ENCODE measurements around the gene ATP8B1. TPM values are rescaled to one million over a fixed set of nuclear protein-coding genes. Genes with fewer than 3 reads are reported as not detected.

ATP8B1 gene
- total RNA-seq, 1 experiment from 2014 or later, result 1.1 TPM

DNA sequence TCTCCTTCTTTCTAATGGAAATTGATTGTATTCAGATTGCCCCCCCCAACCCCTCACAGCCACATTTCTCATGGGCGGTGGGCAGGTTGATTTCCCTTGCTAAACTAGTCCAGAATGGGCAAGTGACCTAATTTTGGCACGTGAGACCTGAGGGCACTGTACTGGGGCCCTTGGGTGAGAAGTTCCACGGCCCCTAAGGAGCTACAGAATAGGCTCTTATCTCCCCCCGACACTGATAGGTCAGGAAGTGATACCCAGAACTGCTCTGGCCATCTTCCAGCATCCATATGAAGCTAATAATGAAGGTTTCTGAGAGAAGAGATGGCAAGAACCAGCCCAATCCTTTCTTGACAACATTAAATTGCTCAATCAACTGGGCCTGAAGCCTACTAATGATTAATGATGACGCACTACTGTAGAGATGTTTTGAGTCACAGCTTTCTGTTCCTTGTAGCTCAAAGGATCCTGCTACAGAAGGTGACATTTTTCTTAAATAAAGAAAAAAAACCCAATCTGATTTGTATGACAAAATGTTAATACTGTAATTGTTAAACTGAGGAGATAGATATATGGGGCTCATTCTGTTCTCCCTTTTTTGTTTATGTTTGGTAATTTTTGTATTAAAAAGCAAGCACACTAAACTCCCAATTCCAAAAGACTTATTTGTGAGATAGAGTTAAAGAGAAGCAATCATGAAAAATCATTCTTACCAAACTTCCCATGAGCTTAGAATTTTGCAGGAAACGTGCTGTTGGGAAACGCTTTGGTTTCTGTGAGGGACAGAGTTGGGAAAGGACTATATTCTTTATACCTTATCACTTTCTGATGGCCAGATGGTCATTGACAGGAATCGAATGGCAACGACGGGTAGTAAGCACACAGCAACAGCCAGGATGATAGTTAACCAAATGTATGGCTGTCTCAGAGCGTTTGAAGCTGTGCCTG lies 153.3 kb downstream of the ATP8B1 start:
- H3K4ac ChIP-seq (ENCODE audit: low read depth, low read length), result no peak overlapping the region
- no peak overlapping the region for H4K8ac ChIP-seq (replicated peaks; ENCODE audit: insufficient read length, low read depth, low read length)
- no peak overlapping the region for H3K4me3 Mint-ChIP-seq
- H3K27me3 ChIP-seq (ENCODE audit: insufficient read depth, low read length), result no peaks in the 10 kb centered on the region
- no peak overlapping the region for H4K91ac ChIP-seq (ENCODE audit: insufficient read length, low read depth, low read length)
- no peak overlapping the region for H3K27ac ChIP-seq (ENCODE audit: insufficient read length, low read depth, low read length)
- no peak overlapping the region for H3K4me2 ChIP-seq (ENCODE audit: insufficient read depth, insufficient read length, low read length)
- H2BK20ac ChIP-seq (ENCODE audit: low read depth, low read length, poor library complexity, severe bottlenecking), result no peak overlapping the region
- H2BK5ac ChIP-seq (ENCODE audit: insufficient read length, low read length), result no peak overlapping the region
- TF ChIP-seq, protein P1, sequence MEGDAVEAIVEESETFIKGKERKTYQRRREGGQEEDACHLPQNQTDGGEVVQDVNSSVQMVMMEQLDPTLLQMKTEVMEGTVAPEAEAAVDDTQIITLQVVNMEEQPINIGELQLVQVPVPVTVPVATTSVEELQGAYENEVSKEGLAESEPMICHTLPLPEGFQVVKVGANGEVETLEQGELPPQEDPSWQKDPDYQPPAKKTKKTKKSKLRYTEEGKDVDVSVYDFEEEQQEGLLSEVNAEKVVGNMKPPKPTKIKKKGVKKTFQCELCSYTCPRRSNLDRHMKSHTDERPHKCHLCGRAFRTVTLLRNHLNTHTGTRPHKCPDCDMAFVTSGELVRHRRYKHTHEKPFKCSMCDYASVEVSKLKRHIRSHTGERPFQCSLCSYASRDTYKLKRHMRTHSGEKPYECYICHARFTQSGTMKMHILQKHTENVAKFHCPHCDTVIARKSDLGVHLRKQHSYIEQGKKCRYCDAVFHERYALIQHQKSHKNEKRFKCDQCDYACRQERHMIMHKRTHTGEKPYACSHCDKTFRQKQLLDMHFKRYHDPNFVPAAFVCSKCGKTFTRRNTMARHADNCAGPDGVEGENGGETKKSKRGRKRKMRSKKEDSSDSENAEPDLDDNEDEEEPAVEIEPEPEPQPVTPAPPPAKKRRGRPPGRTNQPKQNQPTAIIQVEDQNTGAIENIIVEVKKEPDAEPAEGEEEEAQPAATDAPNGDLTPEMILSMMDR (conservative IDR thresholded peaks at IDR 0.05), result no peak
- H3K23ac ChIP-seq (ENCODE audit: insufficient read length, low read depth, low read length), result no peak overlapping the region
- no peaks in the 10 kb centered on the region for H3K79me2 ChIP-seq (ENCODE audit: insufficient read depth, low read length)
- no peak overlapping the region for H2AFZ ChIP-seq (ENCODE audit: low read length)
- no peak overlapping the region for H4K5ac ChIP-seq (ENCODE audit: insufficient read length, low read depth, low read length)
- no peak overlapping the region for H3K18ac ChIP-seq (ENCODE audit: insufficient read length, low read depth, low read length)
- H3K9me3 ChIP-seq (ENCODE audit: control insufficient read depth, low read depth, low read length), result no peaks in the 10 kb centered on the region
- peaks cover 1 to 3% of the 10 kb centered on the region in 2 experiments; a peak in 4 of 5 replicates for H3K9me3 Mint-ChIP-seq
- no peak for DNase-seq
- peaks cover 6 to 12% (median 8%) of the 10 kb centered on the region in 3 experiments for H3K36me3 Mint-ChIP-seq (ENCODE audit: insufficient read depth in 1 of 3, low read depth in 3 of 3)
- H2AK5ac ChIP-seq (ENCODE audit: insufficient read length, low read length), result no peak overlapping the region
- no peak overlapping the region for H3K14ac ChIP-seq (ENCODE audit: insufficient read depth, low read length)
- H2BK15ac ChIP-seq (ENCODE audit: low read depth, low read length), result no peak overlapping the region
- no peak overlapping the region for H3T11ph ChIP-seq (ENCODE audit: low read length)
- H3K4me1 Mint-ChIP-seq, result no peaks in the 10 kb centered on the region; a peak in 1 of 4 replicates
- no peak overlapping the region for H3K56ac ChIP-seq (ENCODE audit: insufficient read length, low read depth, low read length)
- no peak overlapping the region; a peak in 1 of 7 replicates for H3K27ac Mint-ChIP-seq
- H2BK12ac ChIP-seq (ENCODE audit: insufficient read length, low read depth, low read length), result no peak overlapping the region
- no CpG with 5 or more reads among the region's 11 CpGs for WGBS (ENCODE audit: extremely low coverage, insufficient read length, low lambda C conversion rate)
- H3K23me2 ChIP-seq (ENCODE audit: insufficient read length, low read depth, low read length, poor library complexity, severe bottlenecking), result no peaks in the 10 kb centered on the region
- H4K20me1 ChIP-seq (ENCODE audit: control insufficient read depth, insufficient read depth, insufficient read length), result no peaks in the 10 kb centered on the region
- no peaks in the 10 kb centered on the region for H3K4me1 ChIP-seq (ENCODE audit: insufficient read depth, low read length)
- no peaks in the 10 kb centered on the region for H3K27me3 Mint-ChIP-seq (ENCODE audit: low read depth)
- no peaks in the 10 kb centered on the region for H3K79me1 ChIP-seq (ENCODE audit: insufficient read depth, low read depth, low read length, poor library complexity, severe bottlenecking)
- H2BK120ac ChIP-seq (ENCODE audit: low read depth, low read length, poor library complexity, severe bottlenecking), result no peak overlapping the region
- H3K9ac ChIP-seq (ENCODE audit: extremely low read depth, insufficient read length, low read length), result no peak overlapping the region

All from H9 (cell line).